Measurements from ENCODE around the gene TBC1D22A. TPM values are rescaled to one million over a fixed set of nuclear protein-coding genes. Genes with fewer than 3 reads are reported as not detected.

TBC1D22A gene
- total RNA-seq, 4 donors from 2014 or later, result 18.8 to 25.2 (median 23.1) TPM

DNA sequence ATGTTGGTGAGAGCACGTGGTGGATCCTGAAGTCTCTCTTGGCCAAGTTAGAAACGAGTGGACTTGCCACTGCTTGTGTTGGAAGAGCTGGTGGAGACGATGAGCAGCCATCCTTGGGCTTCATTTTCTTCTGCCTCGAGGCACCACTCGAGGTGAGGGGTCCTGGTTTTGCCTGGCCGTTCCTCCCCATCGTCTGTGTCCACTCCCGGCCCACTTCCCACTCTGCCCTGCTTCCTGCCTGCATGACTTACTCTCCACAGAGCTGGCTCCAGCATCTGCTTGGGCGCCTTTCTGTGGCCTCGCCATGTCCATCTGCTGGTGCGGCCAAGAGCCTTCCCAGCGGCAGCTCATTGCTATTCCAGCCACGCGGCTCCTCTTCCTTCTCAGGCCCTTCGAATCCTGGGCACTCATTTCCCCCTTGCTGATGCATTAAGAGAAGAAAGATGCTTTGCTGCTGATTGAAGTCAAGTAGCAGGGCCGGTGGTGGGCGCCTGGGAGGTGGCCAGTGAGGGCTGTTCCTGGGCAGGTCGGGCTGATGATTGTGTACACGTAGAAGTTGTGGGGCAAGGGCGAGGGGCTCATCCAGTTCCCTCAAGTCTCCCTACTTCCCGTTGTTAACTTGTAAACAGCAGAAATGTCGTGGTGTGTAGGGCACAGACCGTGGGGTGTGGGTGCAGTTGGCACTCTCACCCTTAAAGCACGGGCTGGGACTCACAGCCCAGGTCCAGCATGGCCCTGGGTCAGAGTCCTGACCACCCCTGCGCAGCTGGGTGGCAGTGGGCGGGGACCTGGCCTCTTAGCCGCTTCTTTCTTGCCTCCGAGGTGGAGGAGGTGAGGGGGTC, 292.0 kb downstream of the TBC1D22A start:
- no peak for ATAC-seq
- H3K4me3 ChIP-seq, result no peak overlapping the region
- intact Hi-C loops (cut with DNase I; ENCODE audit: low total_unique reads), result no loop called here

DNA sequence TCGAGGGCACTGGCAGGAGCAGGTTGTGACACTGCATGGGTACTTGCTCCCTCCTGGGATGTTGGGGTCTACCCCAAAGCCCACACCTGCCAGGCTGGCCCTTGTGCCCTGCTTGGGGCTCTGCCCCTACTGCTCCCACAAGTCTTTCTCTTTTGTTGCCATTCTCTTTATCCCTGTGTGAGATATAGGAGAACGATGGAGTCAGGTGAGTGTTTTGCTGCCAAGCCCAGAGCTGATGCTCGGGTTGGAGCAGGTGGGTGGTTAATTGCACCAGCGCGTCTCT, 292.6 kb downstream of the TBC1D22A start:
- Histone ChIP-seq H3K9me3 (no peaks in the 10 kb centered on the region), H3K4me3 (no peak overlapping the region), H3K4me1 (no peaks in the 10 kb centered on the region), H3K36me3 (no peaks in the 10 kb centered on the region), H3K27ac (no peak overlapping the region), H3K27me3 (no peaks in the 10 kb centered on the region)
- intact Hi-C loops (cut with DNase I; ENCODE audit: low total_unique reads), result no loop called here
- DNase-seq (no peak), ATAC-seq (no peak)
- TF ChIP-seq, protein P1, sequence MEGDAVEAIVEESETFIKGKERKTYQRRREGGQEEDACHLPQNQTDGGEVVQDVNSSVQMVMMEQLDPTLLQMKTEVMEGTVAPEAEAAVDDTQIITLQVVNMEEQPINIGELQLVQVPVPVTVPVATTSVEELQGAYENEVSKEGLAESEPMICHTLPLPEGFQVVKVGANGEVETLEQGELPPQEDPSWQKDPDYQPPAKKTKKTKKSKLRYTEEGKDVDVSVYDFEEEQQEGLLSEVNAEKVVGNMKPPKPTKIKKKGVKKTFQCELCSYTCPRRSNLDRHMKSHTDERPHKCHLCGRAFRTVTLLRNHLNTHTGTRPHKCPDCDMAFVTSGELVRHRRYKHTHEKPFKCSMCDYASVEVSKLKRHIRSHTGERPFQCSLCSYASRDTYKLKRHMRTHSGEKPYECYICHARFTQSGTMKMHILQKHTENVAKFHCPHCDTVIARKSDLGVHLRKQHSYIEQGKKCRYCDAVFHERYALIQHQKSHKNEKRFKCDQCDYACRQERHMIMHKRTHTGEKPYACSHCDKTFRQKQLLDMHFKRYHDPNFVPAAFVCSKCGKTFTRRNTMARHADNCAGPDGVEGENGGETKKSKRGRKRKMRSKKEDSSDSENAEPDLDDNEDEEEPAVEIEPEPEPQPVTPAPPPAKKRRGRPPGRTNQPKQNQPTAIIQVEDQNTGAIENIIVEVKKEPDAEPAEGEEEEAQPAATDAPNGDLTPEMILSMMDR (IDR thresholded peaks at IDR 0.05 in 4 of 5, conservative IDR thresholded peaks at IDR 0.05 in 1 of 5), result no peak
- no peak for TF ChIP-seq POLR2A (IDR thresholded peaks at IDR 0.05)
- in situ Hi-C loops (cut with MboI; ENCODE audit: low sequenced_read_pairs in 4 of 4), result no loop called here

More for the DNA sequence above, 292.0 kb downstream of the TBC1D22A start:
- TF ChIP-seq POLR2A (IDR thresholded peaks at IDR 0.05), result no peak
- TF ChIP-seq, protein P1 (IDR thresholded peaks at IDR 0.05 in 4 of 5, conservative IDR thresholded peaks at IDR 0.05 in 1 of 5), result no peak
- H3K27me3 ChIP-seq, result no peaks in the 10 kb centered on the region
- H3K27ac ChIP-seq, result no peak overlapping the region
- H3K9me3 ChIP-seq, result no peaks in the 10 kb centered on the region
- in situ Hi-C loops (cut with MboI; ENCODE audit: low sequenced_read_pairs in 4 of 4), result no loop called here
- H3K4me1 ChIP-seq, result no peaks in the 10 kb centered on the region
- no peaks in the 10 kb centered on the region for H3K36me3 ChIP-seq
- DNase-seq, result no peak

DNA sequence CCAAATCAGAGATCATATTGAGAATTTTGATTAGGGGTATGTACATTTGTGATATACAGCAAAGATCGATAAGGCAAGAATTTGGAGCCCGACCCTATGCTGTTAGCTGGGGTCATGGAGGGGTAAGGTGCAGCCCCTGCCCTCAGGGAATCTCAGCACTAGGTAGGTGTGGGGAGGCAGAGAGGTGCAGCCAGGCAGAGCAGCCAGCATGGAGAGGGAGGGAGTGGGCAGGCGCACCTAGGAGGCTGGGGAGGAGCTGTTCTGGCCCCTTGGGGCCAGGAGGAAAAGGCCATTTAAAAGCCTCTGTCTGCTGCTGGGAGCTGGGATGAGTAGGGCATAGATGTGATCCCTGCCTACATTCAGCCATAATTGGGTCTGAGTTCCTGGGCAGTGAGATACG, 293.0 kb downstream of the TBC1D22A start:
- ATAC-seq (no peak), DNase-seq (no peak)
- H3K36me3 ChIP-seq, result no peaks in the 10 kb centered on the region
- TF ChIP-seq, protein P1 (IDR thresholded peaks at IDR 0.05 in 4 of 5, conservative IDR thresholded peaks at IDR 0.05 in 1 of 5), result no peak
- no peak for TF ChIP-seq POLR2A (IDR thresholded peaks at IDR 0.05)
- H3K27me3 ChIP-seq, result no peaks in the 10 kb centered on the region
- H3K9me3 ChIP-seq, result no peaks in the 10 kb centered on the region
- H3K27ac ChIP-seq, result no peak overlapping the region
- no peaks in the 10 kb centered on the region for H3K4me1 ChIP-seq
- intact Hi-C loops (cut with DNase I; ENCODE audit: low total_unique reads), result no loop called here
- in situ Hi-C loops (cut with MboI; ENCODE audit: low sequenced_read_pairs in 4 of 4), result no loop called here
- no peak overlapping the region for H3K4me3 ChIP-seq

DNA sequence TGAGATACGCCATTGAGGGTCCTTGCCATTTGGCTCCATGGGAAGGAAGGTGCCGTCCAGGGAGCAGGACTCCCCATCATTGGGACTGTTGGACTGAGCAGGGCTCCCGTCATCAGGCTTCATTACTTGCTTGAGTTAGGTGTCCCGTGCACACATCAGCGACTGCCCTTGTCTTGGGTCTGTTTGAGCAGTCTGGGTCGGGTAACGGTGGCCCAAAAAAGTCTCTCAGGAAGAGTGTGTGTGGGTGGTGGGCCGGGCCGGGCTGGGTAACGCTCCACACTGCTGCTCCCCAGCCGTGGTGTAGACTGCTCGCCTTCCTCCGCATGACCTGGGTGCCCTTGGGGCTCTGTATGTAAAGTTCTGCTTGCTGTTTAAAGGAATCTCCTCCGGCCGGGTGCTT, 293.5 kb downstream of the TBC1D22A start:
- TF ChIP-seq, protein P1 (IDR thresholded peaks at IDR 0.05 in 4 of 5, conservative IDR thresholded peaks at IDR 0.05 in 1 of 5), result no peak
- no peak for TF ChIP-seq POLR2A (IDR thresholded peaks at IDR 0.05)
- intact Hi-C loops (cut with DNase I; ENCODE audit: low total_unique reads), result no loop called here

DNA sequence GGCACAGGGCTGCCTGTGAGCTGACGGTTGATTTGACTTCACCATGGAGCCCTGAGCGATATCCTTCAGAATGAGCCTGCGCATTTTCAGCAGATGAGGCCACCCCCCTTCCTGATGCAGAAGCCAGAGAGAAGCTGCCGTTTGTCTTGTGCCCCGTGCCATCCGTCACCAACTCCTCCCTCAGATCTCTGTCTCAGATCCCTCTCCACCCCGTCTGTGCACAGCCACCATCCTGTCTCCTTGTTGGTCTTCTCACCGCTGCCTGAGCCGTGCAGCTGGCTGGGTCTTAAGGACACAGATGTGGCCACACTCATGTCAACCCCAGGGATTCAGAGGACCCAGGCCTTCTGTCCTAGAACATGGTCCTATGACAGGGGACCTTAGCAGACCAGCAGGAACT, 293.9 kb downstream of the TBC1D22A start:
- Histone ChIP-seq H3K4me1 (no peaks in the 10 kb centered on the region), H3K27me3 (no peaks in the 10 kb centered on the region), H3K36me3 (no peaks in the 10 kb centered on the region), H3K4me3 (no peak overlapping the region), H3K9me3 (no peaks in the 10 kb centered on the region), H3K27ac (no peak overlapping the region)
- no peak for ATAC-seq
- in situ Hi-C loops (cut with MboI; ENCODE audit: low sequenced_read_pairs in 4 of 4), result no loop called here
- DNase-seq, result no peak
- TF ChIP-seq POLR2A (IDR thresholded peaks at IDR 0.05), result no peak
- TF ChIP-seq, protein P1 (IDR thresholded peaks at IDR 0.05 in 4 of 5, conservative IDR thresholded peaks at IDR 0.05 in 1 of 5), result no peak
- intact Hi-C loops (cut with DNase I; ENCODE audit: low total_unique reads), result no loop called here

More for the DNA sequence above, 293.5 kb downstream of the TBC1D22A start:
- Histone ChIP-seq H3K36me3 (no peaks in the 10 kb centered on the region), H3K27me3 (no peaks in the 10 kb centered on the region), H3K4me3 (no peak overlapping the region), H3K27ac (no peak overlapping the region), H3K4me1 (no peaks in the 10 kb centered on the region), H3K9me3 (no peaks in the 10 kb centered on the region)
- in situ Hi-C loops (cut with MboI; ENCODE audit: low sequenced_read_pairs in 4 of 4), result no loop called here
- DNase-seq (no peak), ATAC-seq (no peak)

All from gastrocnemius medialis (tissue), 4 donors.